Middle frontal gyrus (tissue), 1 donor: ENCODE results near the gene PRODH2.
"Not testable (repeated sequence)": the region's sequence is repeated elsewhere in the genome, so short reads cannot be mapped to it uniquely, and the experiment has no call there.

ENCODE experiments used
- DNase-seq: peaks from one replicate; pipeline ENCODE4 v3.0.0-alpha.2; 2015; ENCODE audit warnings: low spot score; ENCODE audit errors: extremely low spot score

The PRODH2 gene

GRCh38 chr19:35843676-35844481 is 31.2 kb upstream of the PRODH2 start:
- no peak for DNase-seq

DNA sequence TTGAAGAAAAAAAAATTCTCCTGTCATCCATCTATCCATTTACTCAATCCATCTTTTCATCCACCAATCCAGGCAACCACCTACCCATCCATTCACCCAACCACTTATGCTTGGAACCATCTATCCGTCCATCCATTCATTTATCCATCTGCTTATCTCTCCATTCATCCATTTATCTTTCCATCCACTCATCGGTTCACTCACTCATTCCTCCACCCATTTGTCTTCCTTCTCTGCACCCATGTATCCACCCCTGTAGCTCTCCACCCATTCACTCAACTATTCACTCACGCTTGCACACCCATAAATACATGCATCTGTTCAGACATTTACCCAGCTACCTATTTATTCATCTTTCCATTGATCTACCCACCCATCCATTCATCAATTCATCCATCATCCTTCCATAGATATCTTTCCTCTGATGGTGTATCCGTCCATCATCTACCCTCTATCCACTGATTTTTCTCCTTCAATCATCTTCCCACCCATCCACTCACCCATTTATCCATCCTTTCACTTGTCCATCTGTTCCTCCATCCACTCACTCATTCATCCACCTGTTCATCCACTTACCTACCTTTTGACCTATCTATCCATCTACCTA is 30.1 kb upstream of the PRODH2 start:
- DNase-seq: no peak

GRCh38 chr19:35841961-35842595 is 29.4 kb upstream of the PRODH2 start:
- no peak for DNase-seq

DNA sequence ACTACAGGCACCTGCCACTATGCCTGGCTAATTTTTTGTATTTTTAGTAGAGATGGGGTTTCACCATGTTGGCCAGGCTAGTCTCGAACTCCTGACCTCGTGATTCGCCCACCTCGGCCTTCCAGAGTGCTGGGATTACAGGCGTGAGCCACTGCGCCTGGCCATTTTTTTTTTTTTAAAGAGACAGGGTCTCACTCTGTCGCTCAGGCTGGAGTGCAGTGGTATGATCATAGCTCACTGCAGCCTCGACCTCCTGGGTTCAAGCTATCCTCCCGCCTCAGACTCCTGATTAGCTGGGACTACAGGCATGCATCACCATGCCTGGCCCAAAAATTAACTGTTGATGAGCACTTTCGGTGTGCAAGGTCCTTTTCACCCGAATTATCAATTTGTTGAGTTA is 23.5 kb upstream of the PRODH2 start:
- not testable (repeated sequence) for DNase-seq

DNA sequence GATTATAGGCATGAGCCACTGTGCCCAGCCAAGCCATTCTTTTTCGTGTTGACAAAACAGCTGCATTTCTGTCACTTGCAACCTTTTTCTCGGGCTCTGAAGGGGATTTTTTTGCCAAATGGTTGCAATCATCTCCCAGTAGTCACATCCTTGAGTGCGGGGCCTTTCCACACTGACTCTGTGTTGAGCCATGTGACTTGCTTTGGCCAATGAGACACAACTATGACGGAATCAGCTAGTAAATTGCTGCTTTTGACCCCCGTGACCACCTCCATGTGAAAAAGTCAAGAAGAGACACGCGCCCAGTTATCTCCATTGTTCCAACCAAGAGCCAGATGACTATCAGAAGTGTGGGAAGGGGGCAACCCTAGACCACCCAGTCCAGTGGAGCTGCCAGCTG is 21.3 kb upstream of the PRODH2 start:
- no peak for DNase-seq

DNA sequence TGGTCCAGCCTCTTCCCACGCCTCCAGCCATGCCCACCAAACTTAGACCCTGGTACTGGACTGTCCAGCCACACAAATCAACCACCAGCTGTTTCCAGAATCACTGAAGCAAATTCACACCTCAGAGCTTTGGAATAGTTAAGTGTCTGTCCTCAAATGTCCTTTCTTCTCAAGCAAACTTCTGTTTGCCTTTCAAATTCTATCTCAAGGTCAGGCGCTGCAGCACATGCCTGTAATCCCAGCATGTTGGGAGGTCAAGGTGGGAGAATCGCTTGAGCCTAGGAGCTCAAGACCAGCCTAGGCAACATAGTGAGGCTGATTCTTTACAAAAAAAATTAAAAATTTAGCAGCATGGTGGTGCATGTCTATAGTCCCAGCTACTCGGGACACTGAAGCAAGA is 19.4 kb upstream of the PRODH2 start:
- no peak for DNase-seq

DNA sequence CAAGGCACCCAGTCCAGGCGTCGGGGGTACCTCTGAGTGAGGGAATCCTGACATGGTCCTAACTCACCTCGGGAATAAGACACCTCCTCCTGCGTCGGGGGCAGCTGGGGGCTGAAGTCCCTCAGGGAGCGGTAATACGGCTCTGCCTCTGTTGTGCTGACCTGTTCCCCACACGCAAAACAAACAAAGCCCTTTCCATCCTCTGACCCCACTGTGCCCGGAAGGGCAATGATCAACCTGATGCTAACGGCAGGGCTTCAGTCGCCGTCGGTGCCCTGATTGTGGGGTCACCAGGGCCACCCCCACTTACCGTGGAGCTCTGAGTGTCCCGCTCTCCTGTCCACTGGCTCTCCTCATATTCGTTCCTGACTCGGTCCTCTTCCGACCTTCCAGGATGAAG is 18.3 kb upstream of the PRODH2 start:
- no peak for DNase-seq

GRCh38 chr19:35828692-35829301 is 16.2 kb upstream of the PRODH2 start:
- DNase-seq: no peak

DNA sequence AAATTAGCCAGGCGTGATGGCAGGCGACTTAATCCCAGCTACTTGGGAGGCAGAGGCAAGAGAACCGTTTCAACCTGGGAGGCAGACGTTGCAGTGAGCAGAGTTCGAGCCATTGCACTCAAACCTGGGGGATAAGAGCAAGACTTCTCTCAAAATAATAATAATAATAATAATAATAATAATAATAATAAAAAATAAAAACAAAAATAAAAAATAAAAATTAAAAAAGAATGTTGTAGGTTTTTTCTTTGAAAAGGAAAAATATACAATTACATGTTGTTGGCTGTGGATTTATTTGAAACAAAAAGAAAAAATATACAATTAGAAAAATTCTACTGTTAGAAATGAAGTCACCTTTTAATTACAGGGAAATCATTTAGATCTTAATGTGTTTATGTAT is 11.5 kb upstream of the PRODH2 start:
- DNase-seq: no peak

DNA sequence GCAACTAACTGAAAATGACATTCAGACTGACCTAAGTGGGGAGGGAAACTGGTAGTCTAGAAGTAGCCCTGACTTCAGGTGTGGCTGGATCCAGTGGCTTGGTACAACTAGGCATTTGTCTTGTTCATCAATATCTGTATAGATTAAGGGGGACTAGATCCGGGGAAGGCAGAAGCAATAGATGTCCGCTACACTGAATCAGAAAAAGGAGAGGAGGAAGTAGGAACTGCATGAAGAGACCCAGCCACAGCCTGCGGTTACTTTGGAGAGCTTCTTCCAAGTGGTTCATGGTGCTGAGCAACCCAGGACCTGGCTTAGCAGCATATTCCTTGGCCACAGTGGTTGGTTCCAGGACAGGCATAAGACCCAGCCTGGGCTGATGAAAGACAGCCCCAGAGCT is 9.9 kb upstream of the PRODH2 start:
- DNase-seq: no peak

- no peak for DNase-seq
These were observed 5.8 kb upstream of the PRODH2 start for GRCh38 chr19:35818445-35818844.

- no peak for DNase-seq
These were observed 4.2 kb upstream of the PRODH2 start for GRCh38 chr19:35816846-35817245.

- DNase-seq: no peak
These were observed 3.6 kb upstream of the PRODH2 start for GRCh38 chr19:35816262-35816661.

DNA sequence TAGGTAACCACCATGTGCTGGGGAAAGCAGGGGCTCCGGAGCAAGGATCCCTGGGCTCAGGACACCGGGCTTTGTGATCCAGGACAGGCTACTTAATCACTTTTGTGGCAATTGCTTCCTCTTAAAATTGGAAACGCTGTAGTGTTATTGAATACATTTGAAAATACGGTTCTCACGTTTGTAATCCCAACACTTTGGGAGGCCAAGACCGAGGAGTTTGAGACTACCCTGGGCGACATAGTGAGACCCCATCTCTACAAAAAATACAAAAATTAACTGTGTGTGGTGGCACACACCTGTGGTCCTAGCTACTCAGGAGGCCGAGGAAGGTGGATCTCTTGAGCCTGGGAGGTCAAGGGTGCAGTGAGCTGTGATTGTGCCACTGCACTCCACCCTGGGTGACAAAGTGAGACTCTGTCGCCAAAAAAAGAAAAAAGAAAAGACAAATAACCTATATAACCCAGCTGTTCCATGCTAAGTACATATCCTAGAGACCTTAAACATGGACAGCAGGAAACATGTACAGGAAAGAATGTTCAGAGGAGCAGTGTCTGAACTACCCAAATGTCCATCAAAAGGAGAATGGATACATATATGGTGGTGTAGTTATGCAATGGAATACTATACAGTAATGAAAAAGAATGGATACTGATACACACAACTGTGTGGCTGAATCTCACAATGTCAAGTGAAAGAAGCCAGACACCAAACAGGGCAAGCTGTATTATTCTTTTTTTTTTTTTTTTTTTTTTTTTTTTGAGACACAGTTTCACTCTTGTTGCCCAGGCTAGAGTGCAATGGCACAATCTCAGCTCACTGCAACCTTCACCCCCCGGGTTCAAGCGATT is 622 bp upstream of the PRODH2 start:
- no peak for DNase-seq

DNA sequence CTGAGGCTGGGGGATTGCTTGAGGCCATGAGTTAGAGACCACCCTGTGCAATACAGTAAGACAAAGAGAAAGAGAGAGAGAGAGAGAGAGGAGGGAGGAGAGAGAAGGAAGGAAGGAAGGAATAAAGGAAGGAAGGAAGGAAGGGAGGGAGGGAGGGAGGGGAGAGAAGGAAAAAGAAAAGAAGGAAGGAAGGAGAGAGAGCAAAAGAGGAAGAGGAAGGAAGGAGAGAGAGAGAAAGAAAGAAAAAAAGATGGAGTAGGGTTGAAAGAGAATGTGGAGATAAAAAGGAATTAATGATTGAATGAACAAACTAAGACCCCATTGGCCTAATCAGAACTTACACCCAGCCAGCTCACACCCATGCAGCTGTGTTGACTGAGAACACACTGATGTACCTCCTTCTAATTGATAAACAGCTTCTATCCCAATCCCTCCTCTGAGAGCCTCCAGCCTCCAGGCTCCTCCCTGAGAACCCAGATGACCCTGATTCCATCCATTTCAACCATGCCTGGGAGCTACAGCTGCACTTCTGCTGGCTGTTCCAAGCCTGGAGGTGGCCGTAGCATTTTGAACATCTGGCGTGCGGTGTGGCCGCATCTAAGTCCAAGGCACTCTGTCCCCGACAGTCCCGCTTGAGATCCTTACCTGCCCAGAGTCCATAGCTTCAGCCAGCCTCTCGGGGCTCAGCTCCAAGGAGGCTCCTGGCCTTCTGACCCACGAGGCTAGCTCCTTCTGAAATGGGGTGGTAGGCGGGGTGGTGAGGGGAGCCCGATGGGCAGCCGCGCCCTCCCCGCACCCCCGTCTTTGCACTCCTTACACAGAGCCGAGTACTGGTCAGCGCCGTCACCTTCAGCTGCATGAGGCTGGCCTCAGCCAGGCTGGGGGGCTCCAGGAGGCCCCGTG is 1.1 kb downstream of the PRODH2 start:
- no peak for DNase-seq

- DNase-seq: no peak
These were observed 5.0 kb downstream of the PRODH2 start for GRCh38 chr19:35807633-35808032.

- no peak for DNase-seq
These were observed 6.0 kb downstream of the PRODH2 start for GRCh38 chr19:35806597-35806996.

- no peak for DNase-seq
These were observed 7.0 kb downstream of the PRODH2 start for GRCh38 chr19:35805526-35806102.

- no peak for DNase-seq
These were observed 10.8 kb downstream of the PRODH2 start for GRCh38 chr19:35801828-35802227.

DNA sequence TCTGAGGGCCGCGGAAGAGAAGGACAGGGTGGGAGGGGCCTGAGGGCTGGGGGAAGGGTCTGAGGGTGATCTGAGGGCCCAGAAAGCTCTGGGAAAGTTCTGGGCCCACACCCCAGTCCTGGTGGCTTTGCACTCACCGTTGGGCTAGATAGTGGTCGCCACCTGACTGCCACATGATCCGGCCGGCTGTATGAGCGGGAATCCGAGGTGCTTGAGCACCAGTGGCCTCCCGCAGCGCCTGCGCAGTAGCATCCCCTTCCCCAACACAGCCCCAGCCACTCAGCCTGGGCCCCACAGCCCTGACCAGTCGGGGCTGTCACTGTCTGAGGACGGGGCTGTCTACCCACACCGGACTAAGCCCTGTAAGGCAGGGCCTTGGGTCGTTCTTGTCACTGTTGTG is 15.0 kb downstream of the PRODH2 start:
- DNase-seq: no peak
